HG03378 (cell line): ENCODE results near the gene UBE2E2.

Experiments used
- ATAC-seq: cut with Tn5 transposase; IDR thresholded peaks from one replicate; pipeline ENCODE4 v1.9.1; 2021; ENCODE audit warnings: mild to moderate bottlenecking, moderate library complexity; ENCODE audit not compliant: unreplicated experiment

UBE2E2 gene

DNA sequence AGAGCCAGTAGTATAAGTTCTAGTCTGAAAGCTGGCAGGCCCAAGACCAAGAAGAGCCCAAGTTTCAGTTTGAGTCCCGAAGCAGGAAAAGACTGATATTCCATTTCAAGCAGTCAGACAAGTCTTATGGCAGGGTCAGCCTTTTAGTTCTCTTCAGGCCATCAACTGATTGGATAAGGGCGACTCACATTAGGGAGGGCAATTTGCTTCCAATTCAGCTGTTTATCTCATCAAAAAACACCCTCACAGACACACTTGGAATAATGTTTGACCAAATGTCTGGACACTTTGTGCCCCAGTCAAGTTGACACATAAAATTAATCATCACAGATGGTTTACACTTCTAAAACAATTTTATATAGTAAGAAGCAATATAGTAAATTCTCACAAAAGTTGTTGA, 69.7 kb downstream of the UBE2E2 start:
- no peak for ATAC-seq

DNA sequence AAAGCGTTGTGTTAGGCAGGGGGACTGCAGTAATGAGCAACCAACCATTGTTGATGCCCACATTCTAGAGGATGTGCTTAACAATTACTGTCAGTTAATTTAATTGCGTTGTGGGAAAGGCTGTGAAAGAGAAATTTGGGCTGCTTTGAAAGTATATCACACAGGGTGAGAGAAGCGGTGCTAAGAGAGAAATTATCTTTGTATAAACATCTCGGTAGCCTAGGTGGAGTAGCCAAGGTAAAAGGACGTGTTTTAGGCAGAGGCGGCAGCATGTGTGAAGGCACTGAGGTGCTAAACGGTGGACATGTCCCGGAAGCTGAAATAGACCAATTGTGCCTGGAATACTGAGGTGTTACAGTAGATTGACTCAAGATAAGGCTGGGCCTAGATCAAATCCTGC, 71.9 kb downstream of the UBE2E2 start:
- ATAC-seq, result no peak

DNA sequence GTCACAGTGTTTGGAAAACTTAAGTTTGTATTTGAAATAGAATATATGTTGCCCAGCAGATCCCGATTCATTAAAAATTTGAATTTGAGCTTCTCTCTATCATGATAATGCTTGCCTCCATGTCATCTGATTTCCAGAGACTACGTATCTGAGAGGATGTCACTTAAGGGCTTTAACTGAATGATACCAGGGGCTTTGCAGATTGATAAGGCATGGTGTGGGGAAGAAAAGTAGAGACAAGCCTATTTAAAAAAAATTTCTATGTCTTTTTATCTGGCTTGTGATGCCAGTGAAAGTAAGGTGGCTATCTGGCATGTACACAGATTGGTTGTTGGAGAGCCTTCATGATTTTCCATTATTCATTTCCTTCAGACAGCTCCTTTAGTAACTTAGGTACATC, 72.7 kb downstream of the UBE2E2 start:
- ATAC-seq, result no peak

DNA sequence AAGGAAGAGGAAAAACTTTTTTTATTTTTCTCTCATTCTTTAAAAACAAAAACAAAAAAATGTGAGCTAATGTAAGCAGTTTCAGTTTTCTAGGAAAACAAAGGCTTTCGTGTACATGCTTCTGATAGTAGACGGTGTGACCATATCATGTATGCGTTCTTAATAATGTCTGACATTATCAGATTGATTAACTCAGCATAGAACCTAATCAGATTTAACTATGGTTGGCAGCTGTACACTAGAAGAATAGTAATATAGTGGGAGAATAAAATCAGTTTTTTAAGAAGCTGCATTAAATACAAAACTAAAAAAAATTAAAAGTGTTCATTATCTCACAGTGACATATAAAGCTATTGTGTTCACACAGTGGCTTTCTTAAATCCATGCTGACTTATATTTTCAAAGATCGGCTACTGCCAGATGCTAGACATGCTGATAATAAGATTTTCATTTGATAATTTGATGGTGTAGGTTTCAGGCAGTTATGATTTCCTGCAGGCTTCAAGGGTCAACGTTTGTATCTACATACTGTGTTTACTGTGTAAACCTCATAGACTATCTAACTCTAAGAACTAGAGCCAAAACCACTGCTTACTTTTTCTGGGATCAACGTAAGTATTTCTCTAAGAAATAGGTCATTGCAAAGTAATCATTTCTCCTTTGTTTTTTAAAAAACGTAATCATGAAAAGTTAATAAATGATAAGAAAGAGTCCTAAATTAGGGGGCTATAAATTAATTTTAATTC, 74.0 kb downstream of the UBE2E2 start:
- no peak for ATAC-seq

DNA sequence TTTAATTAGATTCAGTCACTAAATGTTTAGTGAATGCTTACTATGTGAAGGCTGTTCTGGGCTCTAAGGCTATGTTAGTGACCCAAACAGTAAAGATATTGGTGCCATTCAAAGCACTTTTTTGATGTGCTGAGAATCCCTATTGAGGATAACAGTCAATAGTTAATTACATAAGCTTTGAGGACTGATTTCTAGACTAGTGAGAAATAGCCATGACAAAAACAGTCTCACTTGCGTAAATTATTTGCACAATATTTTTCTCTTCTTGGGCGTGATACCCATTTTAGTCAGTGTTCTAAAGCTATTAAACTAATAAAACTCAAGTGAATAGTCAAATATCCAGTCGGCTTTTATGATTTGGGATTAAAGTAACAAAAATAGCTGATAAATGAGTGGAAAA, 74.6 kb downstream of the UBE2E2 start:
- no peak for ATAC-seq

DNA sequence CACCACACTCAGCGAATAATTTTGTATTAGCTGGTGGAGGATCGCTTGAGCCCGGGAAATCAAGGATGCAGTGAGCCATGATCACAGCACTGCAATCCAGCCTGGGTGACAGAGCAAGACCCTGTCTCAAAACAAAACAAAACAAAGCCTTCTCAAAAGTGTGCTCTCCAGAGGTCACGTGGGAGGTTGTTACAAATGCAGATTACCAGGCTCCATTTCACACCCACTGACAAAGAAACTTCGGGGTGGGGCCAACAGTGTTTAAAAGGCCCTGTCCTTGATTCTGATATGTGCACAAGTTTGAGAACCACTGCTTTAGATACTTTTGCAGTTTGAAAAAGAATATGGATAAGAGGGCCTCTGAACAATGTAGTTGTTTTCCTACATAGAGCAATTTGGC, 80.5 kb downstream of the UBE2E2 start:
- ATAC-seq, result no peak

DNA sequence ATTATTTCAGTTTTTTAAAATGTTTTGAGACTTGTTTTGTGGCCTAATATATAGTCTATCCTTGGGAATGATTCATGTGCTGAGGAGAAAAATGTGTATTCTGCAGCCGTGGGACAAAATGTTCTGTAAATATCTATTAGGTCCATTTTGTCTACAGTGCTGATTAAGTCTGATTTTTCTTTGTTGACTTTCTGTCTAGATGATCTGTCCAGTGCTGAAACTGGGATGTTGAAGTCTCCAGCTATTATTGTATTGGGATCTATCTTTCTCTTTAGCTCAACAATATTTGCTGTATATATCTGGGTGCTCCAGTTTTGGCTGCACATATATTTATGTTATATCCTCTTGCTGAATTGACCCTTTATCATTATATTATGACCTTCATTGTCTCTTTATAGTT, 85.2 kb downstream of the UBE2E2 start:
- ATAC-seq, result no peak

DNA sequence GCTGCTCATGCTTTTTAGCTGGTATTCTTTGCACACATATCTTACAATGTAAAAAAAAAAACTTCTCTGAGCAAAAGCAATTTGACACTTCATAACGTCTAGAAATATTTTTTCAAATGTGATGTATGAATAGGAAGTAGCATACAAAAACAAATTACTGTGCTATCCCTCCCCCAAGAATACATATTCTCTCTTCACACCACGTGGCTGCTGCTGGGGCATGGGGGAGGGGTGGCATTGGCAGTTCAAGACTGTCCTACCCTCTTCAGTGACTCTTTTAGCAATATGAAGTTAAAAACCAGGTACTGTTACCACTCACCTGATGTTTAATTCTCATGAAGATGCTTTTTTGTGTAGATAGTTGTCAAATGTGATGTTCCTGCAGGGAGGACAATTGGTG, 85.6 kb downstream of the UBE2E2 start:
- ATAC-seq, result no peak

DNA sequence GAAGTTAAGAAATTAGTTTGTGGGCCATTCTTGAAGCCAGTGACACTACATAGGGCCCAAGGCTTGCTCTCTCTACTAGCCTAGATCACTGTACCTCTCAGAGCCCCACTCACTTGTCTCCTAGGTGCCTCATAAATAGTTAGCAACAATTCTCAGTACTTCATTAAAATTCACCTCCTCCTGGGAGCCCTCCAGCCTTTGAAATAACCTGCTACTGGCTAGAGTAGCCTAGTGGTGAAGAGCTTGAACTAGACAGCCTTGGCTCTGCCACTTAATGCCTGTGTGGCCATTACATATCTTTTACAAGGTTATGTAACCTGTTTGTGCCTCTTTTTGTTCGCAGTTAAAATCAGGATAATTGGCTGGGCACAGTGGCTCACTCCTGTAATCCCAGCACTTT, 89.3 kb downstream of the UBE2E2 start:
- no peak for ATAC-seq

DNA sequence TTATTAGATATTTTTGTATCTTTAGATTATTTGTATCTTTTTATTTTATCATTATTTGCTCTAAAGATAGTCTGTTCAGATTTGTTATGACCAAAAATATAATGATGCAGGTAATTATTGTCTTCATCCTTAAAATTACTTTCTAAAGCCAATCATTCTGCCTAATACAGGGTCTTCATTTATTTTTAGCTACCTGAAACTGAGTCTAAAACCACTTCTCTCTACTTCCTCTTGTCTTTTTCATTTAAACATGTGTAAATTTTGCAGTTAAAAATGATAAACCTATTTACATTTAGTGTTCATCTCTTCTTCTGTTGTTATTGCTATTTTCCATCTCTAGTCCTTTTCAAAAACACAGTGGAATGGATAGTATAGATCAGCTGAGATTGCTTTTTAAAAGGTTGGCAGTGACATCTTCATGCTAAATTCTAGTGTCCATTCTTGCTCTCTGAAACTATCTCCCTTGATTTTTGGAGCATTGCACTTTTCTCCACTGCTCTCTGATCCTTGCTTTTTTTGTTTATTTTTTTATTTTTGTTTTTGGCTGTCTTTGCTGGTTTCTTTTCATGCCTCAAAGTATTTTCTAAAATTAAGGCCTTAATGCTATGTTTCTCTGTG, 91.8 kb downstream of the UBE2E2 start:
- peak; percentile 63 for ATAC-seq

DNA sequence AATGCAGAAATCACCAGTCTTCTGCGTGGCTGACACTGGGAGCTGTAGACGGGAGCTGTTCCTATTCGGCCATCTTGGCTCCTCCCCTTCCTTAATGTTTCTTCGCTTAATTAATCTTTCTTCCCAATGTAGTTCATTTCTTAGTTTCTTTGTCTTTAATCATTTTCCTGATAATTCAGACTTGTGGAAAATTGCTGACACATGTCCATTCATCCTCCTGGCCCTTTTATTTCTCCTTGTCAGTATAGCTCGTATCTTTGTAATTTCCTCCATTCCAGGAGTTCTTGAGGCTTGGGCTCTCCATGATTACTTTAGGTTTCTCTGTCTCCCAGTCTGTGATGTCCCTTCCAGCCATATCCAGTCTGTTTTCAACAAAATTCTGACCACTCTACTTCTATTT, 98.7 kb downstream of the UBE2E2 start:
- no peak for ATAC-seq

DNA sequence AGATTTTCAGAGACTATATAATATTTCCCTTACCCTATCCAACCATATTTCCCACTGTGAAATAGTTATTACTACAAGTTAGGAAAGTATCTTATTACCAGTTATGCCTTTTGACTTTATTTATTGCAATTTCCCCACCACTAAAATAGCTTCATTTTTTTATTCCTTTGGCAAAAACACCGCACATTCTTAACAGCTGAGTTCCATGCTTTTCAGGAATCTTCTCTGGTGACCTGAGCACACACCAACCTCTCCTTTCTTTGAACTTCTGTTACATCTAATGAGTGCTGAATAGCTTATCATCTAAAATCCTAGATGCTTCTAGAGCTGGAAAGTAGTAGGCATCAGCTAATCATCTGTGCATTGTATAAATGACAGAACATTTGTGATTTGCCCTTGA, 99.1 kb downstream of the UBE2E2 start:
- no peak for ATAC-seq

DNA sequence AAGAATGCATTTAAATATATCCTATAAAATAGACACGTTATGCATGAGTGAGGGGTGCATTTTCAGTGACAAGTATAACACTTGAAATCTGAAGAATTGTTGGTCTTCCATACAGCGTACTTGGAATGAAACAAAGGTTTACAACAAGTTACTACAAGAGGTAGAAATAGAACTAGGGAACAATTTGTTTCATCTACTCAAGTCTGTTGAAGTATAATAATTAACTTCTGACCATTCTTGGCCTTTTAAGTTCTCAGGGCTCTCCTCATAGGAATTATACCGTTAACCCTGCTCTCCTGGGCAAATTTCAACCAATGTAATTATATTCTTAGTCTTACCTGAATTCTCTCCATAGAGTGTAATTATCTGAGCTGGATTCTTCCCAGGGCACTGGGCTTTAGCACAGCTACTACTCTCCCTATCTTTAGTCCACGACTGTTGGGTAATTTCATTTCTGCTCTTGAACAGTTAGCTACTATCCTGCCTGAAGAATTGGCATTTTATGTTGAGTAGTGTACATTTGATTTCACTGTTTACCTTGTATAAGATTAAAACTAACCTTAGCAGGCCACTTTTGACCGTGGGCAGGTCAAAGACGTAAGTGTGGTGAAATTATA, 100.6 kb downstream of the UBE2E2 start:
- no peak for ATAC-seq

DNA sequence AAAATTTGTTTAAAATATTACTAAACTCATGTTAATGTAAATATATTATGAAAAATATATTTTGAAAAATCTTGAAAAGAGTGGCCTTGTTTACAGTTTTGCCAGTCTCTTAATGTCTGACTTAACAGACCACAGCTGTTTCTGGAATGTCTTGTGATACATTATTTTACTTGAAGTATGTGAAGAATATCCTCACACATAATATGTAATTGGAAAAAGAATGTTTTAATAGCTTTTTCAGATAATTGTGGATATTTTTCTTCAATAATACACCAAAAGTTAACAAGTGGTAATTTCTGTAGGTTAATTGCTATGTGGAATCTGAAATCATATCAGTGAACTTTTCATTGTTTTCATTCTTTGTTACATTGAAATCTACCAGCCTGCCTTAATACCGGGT, 101.3 kb downstream of the UBE2E2 start:
- ATAC-seq, result no peak

DNA sequence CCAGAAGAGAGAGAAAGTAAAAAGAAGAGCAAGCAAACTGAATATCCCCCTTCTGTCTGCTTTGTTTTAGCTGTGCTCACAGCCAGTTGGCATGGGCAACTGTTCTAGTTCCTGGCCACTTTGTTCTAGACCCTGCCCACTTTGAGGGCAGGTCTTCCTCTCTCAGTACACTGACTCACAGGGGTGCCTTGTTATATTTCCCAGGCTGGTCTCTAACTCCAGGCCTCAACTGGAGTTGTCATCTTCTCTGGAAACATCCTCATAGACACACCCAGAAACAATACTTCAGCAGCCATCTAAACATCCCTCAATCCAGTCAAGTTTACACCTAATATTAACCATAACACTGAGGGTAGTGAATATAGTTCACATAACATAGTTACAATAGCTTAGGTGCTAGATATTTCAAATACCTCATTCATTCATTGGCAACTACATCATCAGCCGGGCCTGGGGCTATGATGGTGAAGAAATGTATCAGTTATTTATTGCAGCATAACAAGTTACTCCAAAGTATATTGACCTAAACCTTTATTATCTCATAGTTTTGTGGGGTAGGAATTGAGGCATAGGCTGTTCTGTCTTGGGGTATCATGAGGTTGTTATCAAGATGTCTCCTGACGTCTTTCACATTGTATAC, 106.0 kb downstream of the UBE2E2 start:
- ATAC-seq, result no peak

DNA sequence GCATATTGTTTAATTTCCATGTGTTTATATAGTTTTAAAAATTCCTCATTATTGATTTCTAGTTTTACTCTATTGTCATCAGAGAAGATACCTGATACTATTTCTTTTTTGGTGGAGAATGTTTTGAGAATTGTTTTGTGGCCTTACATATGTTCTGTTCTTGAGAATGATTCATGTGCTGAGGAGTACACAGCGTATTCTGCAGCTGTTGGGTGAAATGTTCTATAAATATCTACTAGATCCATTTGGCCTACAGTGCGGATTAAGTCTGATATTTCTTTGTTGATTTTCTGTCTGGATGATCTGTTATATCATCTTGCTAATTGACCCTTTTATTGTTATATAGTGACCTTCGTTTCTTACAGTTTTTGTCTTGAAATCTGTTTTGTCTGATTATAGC, 109.7 kb downstream of the UBE2E2 start:
- ATAC-seq, result no peak

DNA sequence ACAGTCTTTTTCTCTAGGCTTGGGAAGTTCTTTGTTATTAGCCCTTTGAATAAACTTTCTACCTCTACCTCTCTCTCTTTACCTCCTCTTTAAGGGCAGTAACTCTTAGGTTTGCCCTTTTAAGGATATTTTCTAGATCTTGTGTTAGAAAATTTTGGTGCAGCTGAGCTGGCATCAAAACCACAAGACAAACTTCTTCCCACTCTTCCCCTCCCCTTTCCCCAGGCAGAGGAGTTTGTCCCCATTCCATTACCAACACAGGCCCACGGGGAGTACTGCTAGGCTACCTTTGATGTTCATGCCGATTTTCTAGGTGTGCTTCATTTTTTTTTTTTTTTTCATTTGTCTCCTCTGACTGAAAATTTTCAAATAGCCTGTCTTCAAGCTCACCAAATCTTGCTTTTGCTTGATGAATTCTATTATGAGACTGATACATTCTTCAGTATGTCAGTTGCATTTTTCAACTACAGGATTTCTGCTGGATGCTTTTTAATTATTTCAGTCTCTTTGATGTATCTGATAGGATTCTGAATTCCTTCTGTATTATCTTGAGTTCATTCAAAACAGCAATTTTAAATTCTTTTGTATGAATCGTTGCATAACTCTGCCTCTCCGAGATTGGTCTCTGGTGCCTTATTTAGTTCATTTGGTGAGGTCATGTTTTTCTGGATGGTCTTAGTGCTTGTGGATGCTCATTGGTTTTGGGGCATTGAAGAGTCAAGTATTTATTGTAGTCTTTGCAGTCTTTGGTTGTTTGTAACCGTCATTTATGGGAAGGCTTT, 112.0 kb downstream of the UBE2E2 start:
- no peak for ATAC-seq

DNA sequence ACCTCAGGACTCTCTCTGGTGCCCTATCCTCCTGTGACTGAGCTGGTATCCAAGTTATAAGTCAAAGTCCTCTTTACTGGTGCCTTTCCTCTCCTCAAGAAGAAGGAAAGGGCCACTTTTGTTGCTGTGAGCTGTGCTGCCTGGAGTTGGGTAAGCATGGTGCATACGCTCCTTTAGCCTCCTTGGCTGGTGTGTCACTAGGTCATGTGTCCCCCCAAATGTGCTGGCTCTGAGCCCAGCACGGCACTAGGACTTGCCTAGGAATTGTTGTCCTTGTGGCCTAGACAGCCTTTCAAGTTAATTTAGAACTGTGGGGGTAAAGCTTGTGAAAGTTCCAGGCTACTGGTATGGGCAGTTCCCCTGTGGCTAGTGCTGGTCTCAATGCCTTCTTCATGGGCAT, 113.8 kb downstream of the UBE2E2 start:
- no peak for ATAC-seq

DNA sequence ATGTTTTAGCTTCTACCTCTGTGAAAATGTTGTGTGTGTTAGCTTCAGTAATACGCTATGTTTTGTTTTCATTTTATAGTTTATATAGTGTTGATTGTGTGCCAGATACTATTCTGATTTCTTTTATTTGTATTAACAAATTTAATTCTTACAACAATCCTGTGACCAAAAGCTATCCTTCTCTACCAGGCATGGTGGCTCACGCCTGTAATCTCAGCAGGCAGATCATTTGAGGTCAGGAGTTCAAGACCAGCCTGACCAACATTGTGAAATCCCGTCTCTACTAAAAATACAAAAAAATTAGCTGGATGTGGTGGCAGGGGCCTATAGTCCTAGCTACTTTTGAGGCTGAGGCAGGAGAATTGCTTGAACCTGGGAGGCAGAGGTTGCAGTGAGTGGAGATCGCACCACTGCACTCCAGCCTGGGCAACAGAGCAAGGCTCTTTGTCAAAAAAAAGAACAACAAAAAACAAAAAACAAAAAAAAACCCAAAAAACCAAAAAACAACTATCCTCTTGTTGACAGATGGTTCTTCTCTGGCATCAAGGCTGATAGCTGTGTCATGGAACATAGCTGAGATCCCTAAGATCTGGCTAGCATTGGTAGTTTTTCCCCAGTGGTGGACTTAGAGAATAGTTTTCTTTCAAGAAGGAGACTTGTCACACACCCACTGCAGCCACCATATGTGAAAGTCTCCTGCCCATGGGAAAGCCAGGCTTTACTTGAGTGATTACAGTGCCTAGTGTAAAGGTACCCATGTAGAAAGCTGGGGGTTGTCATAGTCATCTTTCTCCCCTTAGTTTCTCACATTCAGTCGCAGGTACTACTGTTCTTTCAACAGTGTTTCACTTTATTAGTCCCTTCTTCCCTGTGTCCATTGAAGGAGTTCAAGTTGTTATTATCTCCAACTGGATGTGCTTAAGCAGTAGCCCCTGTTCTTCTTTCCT, 116.5 kb downstream of the UBE2E2 start:
- peak; percentile 49 for ATAC-seq
